Endometrium (tissue), 2 donors: ENCODE measurements around the gene EIF3CL.
"Not testable (repeated sequence)": the region's sequence is repeated elsewhere in the genome, so short reads cannot be mapped to it uniquely, and the experiment has no call there.

Source experiments
- FAIRE-seq: peaks from 2 replicates; lab custom pipeline; 2012; peaks lifted over from hg19 to GRCh38; lab: Jason Lieb, UNC
- donor health status: control.
- donor health status: control.

Gene EIF3CL, protein sequence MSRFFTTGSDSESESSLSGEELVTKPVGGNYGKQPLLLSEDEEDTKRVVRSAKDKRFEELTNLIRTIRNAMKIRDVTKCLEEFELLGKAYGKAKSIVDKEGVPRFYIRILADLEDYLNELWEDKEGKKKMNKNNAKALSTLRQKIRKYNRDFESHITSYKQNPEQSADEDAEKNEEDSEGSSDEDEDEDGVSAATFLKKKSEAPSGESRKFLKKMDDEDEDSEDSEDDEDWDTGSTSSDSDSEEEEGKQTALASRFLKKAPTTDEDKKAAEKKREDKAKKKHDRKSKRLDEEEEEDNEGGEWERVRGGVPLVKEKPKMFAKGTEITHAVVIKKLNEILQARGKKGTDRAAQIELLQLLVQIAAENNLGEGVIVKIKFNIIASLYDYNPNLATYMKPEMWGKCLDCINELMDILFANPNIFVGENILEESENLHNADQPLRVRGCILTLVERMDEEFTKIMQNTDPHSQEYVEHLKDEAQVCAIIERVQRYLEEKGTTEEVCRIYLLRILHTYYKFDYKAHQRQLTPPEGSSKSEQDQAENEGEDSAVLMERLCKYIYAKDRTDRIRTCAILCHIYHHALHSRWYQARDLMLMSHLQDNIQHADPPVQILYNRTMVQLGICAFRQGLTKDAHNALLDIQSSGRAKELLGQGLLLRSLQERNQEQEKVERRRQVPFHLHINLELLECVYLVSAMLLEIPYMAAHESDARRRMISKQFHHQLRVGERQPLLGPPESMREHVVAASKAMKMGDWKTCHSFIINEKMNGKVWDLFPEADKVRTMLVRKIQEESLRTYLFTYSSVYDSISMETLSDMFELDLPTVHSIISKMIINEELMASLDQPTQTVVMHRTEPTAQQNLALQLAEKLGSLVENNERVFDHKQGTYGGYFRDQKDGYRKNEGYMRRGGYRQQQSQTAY

DNA sequence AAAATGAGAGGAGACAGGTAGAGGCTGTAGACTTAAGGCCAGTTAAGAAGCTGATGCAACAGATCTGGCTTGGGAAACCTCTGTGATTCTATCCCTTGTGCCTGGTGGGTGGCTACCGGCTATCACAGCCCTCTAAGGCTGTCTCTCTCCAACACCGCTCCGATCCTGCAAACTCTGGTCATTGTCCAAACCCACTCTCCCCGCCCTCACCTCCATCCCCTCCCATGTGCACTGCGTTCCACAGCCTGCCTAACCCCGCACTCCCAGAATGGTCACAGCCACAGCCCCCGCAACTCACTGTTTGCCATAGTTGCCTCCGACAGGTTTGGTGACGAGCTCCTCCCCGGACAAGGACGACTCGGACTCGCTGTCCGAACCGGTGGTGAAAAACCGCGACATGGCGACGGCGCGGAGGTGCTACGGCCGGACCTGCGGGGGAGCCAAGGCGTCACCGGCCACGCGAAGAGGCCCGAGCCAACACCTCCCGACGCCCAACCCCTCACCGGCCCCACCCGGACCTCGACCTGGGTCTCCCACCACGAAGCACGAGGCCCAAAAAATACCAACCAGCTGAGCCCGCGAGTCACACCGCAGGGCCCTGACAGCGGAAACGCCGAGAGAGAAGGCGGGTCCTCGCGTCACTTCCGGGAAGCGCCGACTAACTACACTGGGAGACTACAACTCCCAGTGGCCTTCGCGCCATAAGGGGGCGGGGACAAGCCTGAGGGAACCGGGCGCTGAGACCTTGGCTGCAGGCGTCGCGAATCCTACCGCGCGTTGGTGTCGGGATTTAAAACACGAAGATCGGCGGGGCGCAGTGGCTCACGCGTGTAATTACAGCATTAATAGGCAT lies at the start of gene EIF3CL:
EIF3CL (minus strand) TSS at position 622 of the 853 bp plus-strand sequence; CDS start at position 399, 223 bp downstream.
- FAIRE-seq, result peak; percentile 77

GRCh38 chr16:28447081-28447480 lies 43.4 kb upstream of the EIF3CL start:
- FAIRE-seq, result not testable (repeated sequence)

DNA sequence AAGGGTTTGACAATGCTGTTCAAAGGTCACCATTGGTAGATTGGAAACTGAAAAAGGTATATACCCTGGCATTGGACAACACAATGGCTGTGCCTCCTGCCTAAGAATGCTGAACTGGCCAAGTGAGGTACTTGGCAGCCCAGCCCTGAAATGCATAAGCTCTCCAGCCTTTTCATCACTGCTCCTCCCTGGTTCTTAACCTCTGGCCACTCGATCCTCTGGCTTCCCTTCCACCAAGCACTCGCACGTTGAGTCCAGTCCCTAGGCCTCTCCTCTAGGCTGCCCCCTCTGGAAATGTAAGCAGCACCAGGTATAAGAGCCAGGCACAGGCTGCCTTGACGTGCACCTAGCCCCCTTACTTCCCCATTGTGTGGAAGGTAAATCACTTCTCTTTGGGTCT lies 42.7 kb upstream of the EIF3CL start:
- not testable (repeated sequence) for FAIRE-seq

DNA sequence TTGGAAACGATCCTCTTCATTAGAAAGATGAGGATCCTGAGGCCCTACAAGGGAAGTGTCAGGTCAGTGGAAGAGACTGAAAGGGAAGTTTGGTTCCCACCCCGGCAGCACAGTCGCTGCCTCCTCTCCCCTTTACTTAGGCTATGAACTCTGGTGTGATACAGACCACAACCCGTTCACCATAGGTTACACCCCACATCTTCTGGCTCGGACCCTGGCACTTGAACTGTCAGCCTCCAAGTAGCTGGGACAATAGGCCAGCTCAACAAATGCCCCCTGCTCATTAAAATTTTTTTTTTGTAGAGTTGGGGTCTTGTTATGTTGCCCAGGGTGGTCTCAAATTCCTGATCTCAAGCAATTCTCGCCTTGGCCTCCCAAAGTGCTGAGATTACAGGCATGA lies 40.3 kb upstream of the EIF3CL start:
- not testable (repeated sequence) for FAIRE-seq

GRCh38 chr16:28438899-28439298 lies 35.3 kb upstream of the EIF3CL start:
- FAIRE-seq, result not testable (repeated sequence)

DNA sequence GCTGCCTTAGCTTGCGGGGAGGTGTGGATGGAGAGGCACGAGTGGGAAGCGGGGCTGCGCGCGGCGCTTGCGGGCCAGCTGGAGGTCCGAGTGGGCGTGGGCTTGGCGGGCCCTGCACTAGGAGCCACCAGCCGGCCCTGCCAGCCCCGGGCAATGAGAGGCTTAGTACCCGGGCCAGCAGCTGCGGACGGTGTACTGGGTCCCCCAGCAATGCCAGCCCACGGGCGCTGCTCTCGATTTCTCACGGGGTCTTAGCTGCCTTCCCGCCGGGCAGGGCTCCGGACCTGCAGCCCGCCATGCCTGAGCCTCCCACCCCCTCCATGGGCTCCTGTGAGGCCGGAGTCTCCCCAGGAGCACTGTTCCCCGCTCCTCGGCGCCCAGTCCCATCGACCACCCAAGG lies 31.7 kb upstream of the EIF3CL start:
- not testable (repeated sequence) for FAIRE-seq

GRCh38 chr16:28426060-28426680 lies 22.5 kb upstream of the EIF3CL start:
- peak; percentile 65 for FAIRE-seq

DNA sequence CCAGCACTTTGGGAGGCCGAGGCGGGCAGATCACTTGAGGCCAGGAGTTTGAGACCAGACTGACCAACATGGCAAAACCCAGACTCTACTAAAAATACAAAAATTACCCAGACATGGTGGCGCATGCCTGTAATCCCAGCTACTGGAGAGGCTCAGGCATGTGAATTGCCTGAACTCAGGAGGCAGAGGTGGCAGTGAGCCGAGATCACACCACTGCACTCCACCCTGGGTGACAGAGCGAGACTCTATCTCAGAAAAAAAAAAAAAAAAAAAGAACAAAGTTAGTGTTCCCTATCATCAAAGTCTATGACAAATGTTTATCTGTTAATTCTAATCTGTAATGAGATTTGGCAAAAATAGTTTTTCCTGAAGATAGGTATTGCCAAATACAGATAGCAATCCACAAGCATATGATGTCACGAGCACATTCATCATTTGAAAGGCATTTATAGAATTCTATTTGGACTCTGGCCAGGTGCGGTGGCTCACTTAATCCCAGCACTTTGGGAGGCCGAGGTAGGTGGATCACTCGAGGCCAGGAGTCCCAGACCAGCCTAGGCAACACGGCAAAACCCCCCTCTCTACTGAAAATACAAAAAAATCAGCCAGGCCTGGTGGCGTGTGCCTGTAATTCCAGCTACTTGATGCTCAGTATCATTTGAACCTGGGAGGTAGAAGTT lies 17.6 kb upstream of the EIF3CL start:
- not testable (repeated sequence) for FAIRE-seq

GRCh38 chr16:28417033-28417432 lies 13.4 kb upstream of the EIF3CL start:
- FAIRE-seq, result not testable (repeated sequence)

- not testable (repeated sequence) for FAIRE-seq
Measured at GRCh38 chr16:28414530-28414929, 10.9 kb upstream of the EIF3CL start.

- not testable (repeated sequence) for FAIRE-seq
Measured at GRCh38 chr16:28413585-28413984, 9.9 kb upstream of the EIF3CL start.

DNA sequence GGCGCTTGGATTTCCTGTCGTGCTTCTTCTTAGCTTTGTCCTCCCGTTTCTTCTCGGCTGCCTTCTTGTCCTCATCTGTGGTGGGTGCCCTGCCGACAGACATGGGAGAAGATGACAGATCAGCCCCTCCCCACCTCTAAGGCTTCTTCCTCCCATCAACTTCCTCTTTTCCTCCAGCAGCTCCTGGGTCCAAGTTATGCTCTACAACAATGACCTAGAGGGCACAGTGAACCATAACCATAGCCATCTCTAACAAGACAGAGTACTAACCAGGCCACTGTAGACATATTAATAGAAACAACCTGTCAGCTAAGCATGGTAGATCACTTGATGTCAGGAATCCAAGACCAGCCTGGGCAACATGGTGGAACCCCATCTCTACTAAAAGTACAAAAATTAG lies 11.6 kb downstream of the EIF3CL start:
- not testable (repeated sequence) for FAIRE-seq

DNA sequence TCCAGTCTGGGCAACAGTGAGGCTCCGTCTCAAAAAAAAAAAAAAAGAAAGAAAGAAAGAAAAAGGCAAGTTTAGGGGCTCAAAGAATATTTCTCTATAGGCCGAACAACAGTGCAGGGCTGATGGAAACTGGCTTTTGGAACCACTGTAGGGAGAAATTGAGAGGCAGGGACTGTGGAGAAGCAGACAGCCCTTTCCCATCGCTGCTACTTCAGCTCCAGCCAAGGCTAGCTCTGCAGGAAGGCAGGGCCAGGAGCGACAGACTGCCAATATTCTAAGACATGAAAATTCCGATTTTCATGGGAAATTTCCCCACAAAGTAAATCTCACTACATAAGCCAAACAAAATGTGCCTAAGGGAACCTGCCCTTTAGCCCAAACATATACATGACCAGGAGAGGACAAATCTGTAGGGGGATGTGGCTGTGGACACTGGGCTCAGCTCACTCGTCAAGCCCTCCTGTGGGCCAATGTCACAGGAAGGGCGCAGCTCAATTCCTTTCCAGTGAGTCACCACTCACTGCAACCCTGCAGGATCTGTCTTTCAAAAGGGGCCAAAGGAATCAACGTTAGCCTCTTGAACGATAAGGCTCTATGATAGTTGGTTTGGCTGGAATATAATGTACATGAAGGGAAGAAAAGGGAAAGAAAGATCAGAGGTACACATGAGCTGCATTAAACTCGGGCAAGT lies 21.3 kb downstream of the EIF3CL start:
- not testable (repeated sequence) for FAIRE-seq

DNA sequence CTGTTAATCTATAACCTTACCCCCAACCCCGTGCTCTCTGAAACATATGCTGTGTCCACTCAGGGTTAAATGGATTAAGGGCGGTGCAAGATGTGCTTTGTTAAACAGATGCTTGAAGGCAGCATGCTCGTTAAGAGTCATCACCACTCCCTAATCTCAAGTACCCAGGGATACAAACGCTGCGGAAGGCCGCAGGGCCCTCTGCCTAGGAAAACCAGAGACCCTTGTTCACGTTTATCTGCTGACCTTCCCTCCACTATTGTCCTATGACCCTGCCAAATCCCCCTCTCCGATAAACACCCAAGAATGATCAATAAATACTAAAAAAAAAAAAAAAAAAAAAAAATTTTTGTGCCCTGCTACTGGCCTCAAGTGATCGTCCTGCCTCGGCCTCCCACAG lies 25.8 kb downstream of the EIF3CL start:
- FAIRE-seq, result not testable (repeated sequence)

DNA sequence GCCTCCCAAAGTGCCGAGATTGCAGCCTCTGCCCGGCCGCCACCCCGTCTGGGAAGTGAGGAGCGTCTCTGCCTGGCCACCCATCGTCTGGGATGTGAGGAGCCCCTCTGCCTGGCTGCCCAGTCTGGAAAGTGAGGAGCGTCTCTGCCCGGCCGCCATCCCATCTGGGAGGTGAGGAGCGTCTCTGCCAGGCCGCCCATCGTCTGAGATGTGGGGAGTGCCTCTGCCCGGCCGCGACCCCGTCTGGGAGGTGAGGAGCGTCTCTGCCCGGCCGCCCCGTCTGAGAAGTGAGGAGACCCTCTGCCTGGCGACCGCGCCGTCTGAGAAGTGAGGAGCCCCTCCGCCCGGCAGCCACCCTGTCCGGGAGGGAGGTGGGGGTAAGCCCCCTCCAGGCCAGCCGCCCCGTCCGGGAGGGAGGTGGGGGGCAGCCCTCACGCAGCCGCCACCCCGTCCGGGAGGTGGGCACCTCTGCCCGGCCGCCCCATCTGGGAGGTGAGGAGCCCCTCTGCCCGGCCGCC lies 26.5 kb downstream of the EIF3CL start:
- FAIRE-seq, result not testable (repeated sequence)

- FAIRE-seq, result not testable (repeated sequence)
Measured at GRCh38 chr16:28375115-28375514, 28.5 kb downstream of the EIF3CL start.

DNA sequence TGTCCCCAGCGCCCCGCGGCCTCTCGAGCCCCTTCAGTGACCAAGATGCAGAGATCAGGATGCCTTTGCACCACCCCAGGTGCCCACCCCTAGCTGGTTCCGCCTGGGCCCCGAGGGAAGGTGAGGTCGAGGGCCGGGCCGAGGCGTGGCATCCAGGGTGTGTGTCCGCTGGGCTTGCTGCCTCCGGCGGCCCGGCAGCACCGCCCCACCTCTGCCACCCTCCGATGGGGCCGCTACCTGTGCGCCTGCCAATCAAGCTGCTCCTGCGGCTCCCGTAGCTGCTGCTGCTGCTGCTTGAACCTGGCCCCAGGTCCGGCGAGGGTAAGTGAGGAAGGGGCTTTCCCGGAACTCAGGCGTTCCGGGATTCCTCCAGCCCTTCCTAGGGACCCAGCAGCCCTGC lies 29.4 kb downstream of the EIF3CL start:
- FAIRE-seq, result not testable (repeated sequence)

- not testable (repeated sequence) for FAIRE-seq
Measured at GRCh38 chr16:28367926-28368325, 35.7 kb downstream of the EIF3CL start.

DNA sequence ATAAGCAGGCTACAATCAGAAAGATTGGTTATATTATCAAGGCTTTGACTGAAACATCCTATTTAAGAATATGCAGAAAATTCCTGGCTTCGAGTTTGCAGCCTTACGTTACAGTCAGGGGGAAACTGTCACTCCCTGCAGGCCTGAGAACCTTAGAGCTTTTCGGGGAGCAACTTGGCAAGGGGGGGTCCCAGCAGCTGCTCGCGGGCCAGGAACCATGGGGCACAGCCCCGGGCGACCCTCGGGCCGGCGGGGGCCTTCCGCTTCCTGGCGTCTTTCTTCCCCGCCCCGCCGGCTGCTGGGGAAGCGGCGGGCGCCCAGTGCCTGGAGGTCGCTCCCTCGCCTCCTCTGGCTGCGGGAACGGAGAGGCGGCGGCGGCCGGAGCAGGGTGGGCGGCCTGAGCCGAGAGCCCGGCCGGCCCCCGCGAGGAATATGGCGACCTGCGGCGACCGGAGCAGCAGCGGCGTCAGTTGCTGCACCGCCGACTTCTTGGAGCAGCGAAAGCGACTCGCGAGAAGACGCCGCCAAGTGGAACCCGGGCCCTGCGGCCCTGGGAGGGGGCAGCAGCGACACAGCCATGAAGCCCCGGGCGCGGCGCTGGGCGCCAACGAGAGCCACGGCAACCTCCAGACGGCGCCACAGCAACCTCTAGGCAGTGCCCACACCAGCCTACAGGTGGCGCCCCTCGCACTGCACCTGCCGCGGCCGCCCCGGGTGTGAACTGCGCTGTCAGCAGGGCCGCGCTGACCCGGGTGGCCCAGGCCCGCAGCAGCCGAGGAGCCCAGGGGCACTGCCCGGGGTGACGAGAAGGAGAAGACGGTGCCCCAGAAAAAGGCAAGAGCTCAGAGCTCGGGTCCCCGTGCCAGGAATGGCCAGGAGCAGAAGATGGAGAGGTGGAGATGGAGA lies 39.1 kb downstream of the EIF3CL start:
- not testable (repeated sequence) for FAIRE-seq
